HG03575 (cell line): ENCODE measurements around the gene HCRTR2.
"Not testable (repeated sequence)": the region's sequence is repeated elsewhere in the genome, so short reads cannot be mapped to it uniquely, and the experiment has no call there.

Experiments used
- ATAC-seq: cut with Tn5 transposase; IDR thresholded peaks from one replicate; pipeline ENCODE4 v1.9.1; 2021; ENCODE audit not compliant: unreplicated experiment, insufficient number of reproducible peaks, low FRiP score; ENCODE audit errors: extremely low read depth

Gene HCRTR2

GRCh38 chr6:55174211-55175026 is at the start of gene HCRTR2:
TSS of gene HCRTR2 (plus strand) at chr6:55174515. CDS start at chr6:55174588, 73 bp downstream.
- ATAC-seq = no peak

DNA sequence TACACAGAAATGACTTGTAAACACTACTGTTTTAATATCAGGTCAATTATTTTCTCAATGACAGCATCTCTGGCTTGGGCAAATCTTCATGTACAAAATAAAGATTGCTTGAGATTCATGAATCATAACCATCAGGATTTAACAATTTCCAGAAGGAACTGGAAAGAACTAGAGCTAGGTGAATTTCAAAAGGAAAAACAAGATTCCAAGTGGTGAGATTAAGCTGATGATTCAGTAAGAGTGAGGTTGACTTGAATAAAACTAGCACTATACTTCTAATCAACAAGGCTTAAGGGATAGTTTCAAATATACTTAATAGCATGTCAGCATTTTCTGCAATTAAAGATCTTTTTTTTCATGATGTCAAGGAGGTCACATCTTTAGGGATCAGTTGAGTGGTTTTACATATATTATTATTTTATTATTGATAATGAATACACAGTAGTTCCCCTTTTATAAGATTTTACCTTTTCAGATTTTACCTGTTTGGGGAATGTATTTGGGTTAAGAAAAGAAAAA is 43.5 kb upstream of the HCRTR2 start:
- no peak for ATAC-seq

GRCh38 chr6:55131616-55132015 is 42.7 kb upstream of the HCRTR2 start:
- no peak for ATAC-seq

- ATAC-seq = no peak
These were observed 37.4 kb upstream of the HCRTR2 start for GRCh38 chr6:55136916-55137315.

GRCh38 chr6:55137929-55138693 is 36.2 kb upstream of the HCRTR2 start:
- no peak for ATAC-seq

DNA sequence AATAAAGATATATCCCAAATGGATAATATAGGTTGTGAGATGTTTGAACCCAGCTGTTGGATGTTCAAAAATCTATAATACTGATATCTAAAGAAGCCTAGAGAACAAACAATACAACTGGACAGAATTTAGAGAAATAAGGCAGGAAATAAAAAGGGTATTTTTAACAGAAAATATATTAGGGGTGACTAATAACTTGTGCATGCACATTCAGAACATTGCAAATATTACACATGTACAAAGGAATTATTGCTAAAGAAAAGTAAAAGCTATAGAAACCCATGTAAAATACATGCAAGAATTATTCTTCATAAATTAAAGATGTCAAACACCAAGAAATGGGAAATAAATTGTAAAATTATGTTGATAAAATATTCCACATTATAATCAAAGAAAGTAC is 32.7 kb upstream of the HCRTR2 start:
- no peak for ATAC-seq

- no peak for ATAC-seq
These were observed 31.7 kb upstream of the HCRTR2 start for GRCh38 chr6:55142610-55143009.

- no peak for ATAC-seq
These were observed 21.0 kb upstream of the HCRTR2 start for GRCh38 chr6:55153284-55153683.

DNA sequence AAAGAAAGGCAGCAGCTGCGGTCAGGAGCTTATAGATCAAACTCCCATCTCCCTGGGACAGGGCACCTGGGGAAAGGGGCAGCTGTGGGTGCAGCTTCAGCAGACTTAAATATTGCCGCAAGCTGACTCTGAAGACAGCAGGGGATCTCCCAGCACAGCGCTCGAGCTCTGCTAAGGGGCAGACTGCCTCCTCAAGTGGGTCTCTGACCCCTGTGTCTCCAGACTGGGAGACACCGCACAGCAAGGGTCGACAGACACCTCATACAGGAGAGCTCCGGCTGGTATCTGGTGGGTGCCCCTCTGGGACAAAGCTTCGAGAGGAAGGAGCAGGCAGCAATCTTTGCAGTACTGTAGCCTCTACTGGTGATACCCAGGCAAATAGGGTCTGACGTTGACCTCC is 15.5 kb upstream of the HCRTR2 start:
- ATAC-seq = not testable (repeated sequence)

DNA sequence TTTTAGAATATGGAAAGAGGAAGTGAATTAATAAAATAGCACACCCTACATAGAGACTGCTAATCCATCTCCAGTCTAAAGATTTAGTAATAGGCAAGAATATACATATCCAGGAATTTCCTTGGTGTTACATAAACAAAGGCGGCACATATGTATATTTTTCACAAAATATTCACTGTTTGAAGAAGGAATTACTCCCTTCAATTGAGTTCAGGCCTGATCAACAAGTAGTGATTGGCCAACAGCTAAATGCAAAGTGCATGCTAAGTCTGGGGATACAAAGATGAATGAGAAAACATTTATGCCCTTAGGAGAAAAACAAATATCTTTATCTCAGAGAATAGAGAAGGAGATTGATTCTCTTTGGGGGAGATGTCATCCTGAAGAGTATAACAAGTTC is 6.5 kb upstream of the HCRTR2 start:
- no peak for ATAC-seq

- ATAC-seq = no peak
These were observed 1.0 kb downstream of the HCRTR2 start for GRCh38 chr6:55175078-55176049.

GRCh38 chr6:55176958-55177357 is 2.6 kb downstream of the HCRTR2 start:
- no peak for ATAC-seq

GRCh38 chr6:55180258-55180657 is 5.9 kb downstream of the HCRTR2 start:
- ATAC-seq = no peak

DNA sequence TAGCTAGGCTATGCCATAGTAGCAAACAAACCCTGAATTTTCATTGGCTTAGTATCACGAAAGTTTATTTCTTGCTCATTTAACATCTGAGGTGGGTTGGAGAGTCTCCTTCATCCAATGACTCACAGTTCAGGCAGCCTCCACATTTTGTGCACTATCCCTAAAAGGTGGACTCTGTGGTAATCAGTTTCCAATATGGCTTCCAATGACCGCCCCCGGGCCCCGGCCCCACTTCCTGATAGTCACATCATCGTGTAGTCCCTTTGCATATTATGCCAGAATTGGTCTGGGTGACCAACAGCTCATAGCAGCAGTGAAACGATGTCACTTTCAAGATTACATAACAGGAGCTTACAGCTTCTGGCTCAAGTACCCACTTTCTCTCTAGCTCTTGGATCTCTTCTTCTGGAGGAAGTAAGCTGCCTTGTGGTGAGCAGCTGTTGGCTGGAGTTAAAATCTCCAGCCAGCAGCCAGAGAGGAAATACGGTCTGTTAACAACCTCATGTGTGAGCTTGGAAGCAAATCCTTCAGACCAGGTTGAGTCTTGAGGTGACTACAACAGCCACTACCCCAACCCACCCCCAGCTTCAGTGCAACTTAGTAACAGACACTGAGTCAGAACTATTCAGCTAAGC is 7.8 kb downstream of the HCRTR2 start:
- no peak for ATAC-seq

GRCh38 chr6:55184782-55185530 is 10.6 kb downstream of the HCRTR2 start:
- ATAC-seq = no peak

- ATAC-seq = no peak
These were observed 24.4 kb downstream of the HCRTR2 start for GRCh38 chr6:55198715-55199114.

- no peak for ATAC-seq
These were observed 24.9 kb downstream of the HCRTR2 start for GRCh38 chr6:55199239-55199638.
